ENCODE data around the gene DOK6. TPM values are rescaled to one million over a fixed set of nuclear protein-coding genes. Genes with fewer than 3 reads are reported as not detected.

The DOK6 gene
- total RNA-seq, 6 donors from 2014 or later = 0.89 to 6.1 (median 1.9) TPM

DNA sequence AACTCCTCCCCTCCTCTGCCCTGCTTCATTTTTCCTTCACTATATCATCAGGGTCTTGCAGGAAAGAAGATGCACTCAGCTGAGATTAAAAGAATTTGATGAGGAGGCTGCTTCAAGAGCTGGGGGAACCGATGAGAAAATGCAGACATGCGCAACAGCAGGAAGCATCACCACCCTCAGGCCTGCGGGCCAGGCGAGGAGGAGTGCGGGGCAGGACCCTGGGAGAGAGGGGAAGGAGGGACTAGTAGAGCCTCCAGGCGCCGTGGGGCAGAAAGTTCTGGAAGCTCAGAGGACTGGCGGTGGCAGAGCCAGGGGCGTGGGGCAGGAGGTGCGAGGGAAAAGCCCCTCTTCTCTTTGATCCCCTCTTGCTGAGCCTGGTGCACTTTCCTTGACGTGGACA lies 438.8 kb downstream of the DOK6 start:
- no peaks in the 10 kb centered on the region for H3K4me1 ChIP-seq
- no peaks in the 10 kb centered on the region for H3K27me3 ChIP-seq
- WGBS, 2 donors = 95 to 98% methylated on average over 11 of the region's 11 CpGs
- no peaks in the 10 kb centered on the region for H3K9me3 ChIP-seq
- H3K4me3 ChIP-seq = no peak overlapping the region
- TF ChIP-seq EP300 (IDR thresholded peaks at IDR 0.05) (no peak), POLR2AphosphoS5 (IDR thresholded peaks at IDR 0.05) (no peak), CTCF (IDR thresholded peaks at IDR 0.05) (no peak), POLR2A (IDR thresholded peaks at IDR 0.05) (no peak)
- ATAC-seq (ENCODE audit: low FRiP score in 2 of 2) = peak in 1 of 2 donors; percentile 58
- peak in 1 of 2 donors; percentile 62 for DNase-seq
- H3K36me3 ChIP-seq = no peaks in the 10 kb centered on the region
- H3K27ac ChIP-seq = no peak overlapping the region

- H3K9me3 ChIP-seq = no peaks in the 10 kb centered on the region
- H3K4me3 ChIP-seq = no peak overlapping the region
- no peak for TF ChIP-seq EP300 (IDR thresholded peaks at IDR 0.05)
- TF ChIP-seq POLR2AphosphoS5 (IDR thresholded peaks at IDR 0.05) = no peak
- no peak for TF ChIP-seq POLR2A (IDR thresholded peaks at IDR 0.05)
- no peak for TF ChIP-seq CTCF (IDR thresholded peaks at IDR 0.05)
- H3K4me1 ChIP-seq = no peaks in the 10 kb centered on the region
- H3K27ac ChIP-seq = no peak overlapping the region
- WGBS, 2 donors = 93% methylated on average over 11 of the region's 11 CpGs
- no peaks in the 10 kb centered on the region for H3K36me3 ChIP-seq
- H3K27me3 ChIP-seq = no peaks in the 10 kb centered on the region
- DNase-seq (no peak), ATAC-seq (ENCODE audit: low FRiP score in 2 of 2) (peak in 1 of 2 donors; percentile 12)
These were observed 439.3 kb downstream of the DOK6 start for GRCh38 chr18:69840001-69840400.

- ATAC-seq (ENCODE audit: low FRiP score in 2 of 2) = no peak
- H3K4me1 ChIP-seq = no peaks in the 10 kb centered on the region
- no peaks in the 10 kb centered on the region for H3K9me3 ChIP-seq
- 95% methylated on average over 7 of the region's 7 CpGs for WGBS, 2 donors
- no peaks in the 10 kb centered on the region for H3K36me3 ChIP-seq
- H3K4me3 ChIP-seq = no peak overlapping the region
- H3K27ac ChIP-seq = no peak overlapping the region
- no peak for DNase-seq
- TF ChIP-seq POLR2AphosphoS5 (IDR thresholded peaks at IDR 0.05) (no peak), CTCF (IDR thresholded peaks at IDR 0.05) (no peak), EP300 (IDR thresholded peaks at IDR 0.05) (no peak), POLR2A (IDR thresholded peaks at IDR 0.05) (no peak)
- no peaks in the 10 kb centered on the region for H3K27me3 ChIP-seq
These were observed 439.8 kb downstream of the DOK6 start for GRCh38 chr18:69840445-69840844.

- no peak for DNase-seq
- H3K27me3 ChIP-seq = no peaks in the 10 kb centered on the region
- peaks cover 0 to 1% (median 0%) of the 10 kb centered on the region in 4 donors for H3K4me1 ChIP-seq
- WGBS, 2 donors = 75 to 84% methylated on average over 8 to 9 of the region's 9 CpGs
- no peak overlapping the region for H3K4me3 ChIP-seq
- no peak for TF ChIP-seq CTCF (IDR thresholded peaks at IDR 0.05)
- no peaks in the 10 kb centered on the region for H3K36me3 ChIP-seq
- no peak overlapping the region for H3K27ac ChIP-seq
- ATAC-seq (ENCODE audit: low FRiP score in 2 of 2) = no peak
- H3K9me3 ChIP-seq = no peaks in the 10 kb centered on the region
These were observed 440.4 kb downstream of the DOK6 start for GRCh38 chr18:69841117-69841516.

GRCh38 chr18:69843015-69843414 lies 442.3 kb downstream of the DOK6 start:
- 68 to 72% methylated on average over 5 of the region's 5 CpGs for WGBS, 2 donors
- peaks cover 0 to 4% (median 1%) of the 10 kb centered on the region in 4 donors for H3K4me1 ChIP-seq
- H3K9me3 ChIP-seq = no peaks in the 10 kb centered on the region
- no peak for TF ChIP-seq CTCF (IDR thresholded peaks at IDR 0.05)
- no peak for TF ChIP-seq POLR2AphosphoS5 (IDR thresholded peaks at IDR 0.05)
- TF ChIP-seq EP300 (IDR thresholded peaks at IDR 0.05) = no peak
- no peaks in the 10 kb centered on the region for H3K27me3 ChIP-seq
- ATAC-seq (ENCODE audit: low FRiP score in 2 of 2) (no peak), DNase-seq (no peak)
- H3K36me3 ChIP-seq = no peaks in the 10 kb centered on the region
- H3K27ac ChIP-seq = no peak overlapping the region
- no peak overlapping the region for H3K4me3 ChIP-seq
